GM21423 (cell line): ENCODE measurements around the gene VPS13C.

Experiments used
- ATAC-seq: cut with Tn5 transposase; IDR thresholded peaks from one replicate; pipeline ENCODE4 v1.9.1; 2021; ENCODE audit warnings: mild to moderate bottlenecking, moderate library complexity; ENCODE audit not compliant: unreplicated experiment

VPS13C gene

GRCh38 chr15:61824291-61824690 lies 236.0 kb downstream of the VPS13C start:
- no peak for ATAC-seq

- no peak for ATAC-seq
Observed at GRCh38 chr15:61822511-61822910, 237.7 kb downstream of the VPS13C start.

- ATAC-seq, result no peak
Observed at GRCh38 chr15:61820951-61821350, 239.3 kb downstream of the VPS13C start.

- ATAC-seq, result no peak
Observed at GRCh38 chr15:61820212-61820611, 240.0 kb downstream of the VPS13C start.

GRCh38 chr15:61819386-61819785 lies 240.9 kb downstream of the VPS13C start:
- no peak for ATAC-seq

- no peak for ATAC-seq
Observed at GRCh38 chr15:61818801-61819200, 241.4 kb downstream of the VPS13C start.

- no peak for ATAC-seq
Observed at GRCh38 chr15:61816856-61817255, 243.4 kb downstream of the VPS13C start.

GRCh38 chr15:61815356-61816083 lies 244.7 kb downstream of the VPS13C start:
- ATAC-seq, result no peak

GRCh38 chr15:61812476-61812875 lies 247.8 kb downstream of the VPS13C start:
- ATAC-seq, result no peak

GRCh38 chr15:61811952-61812351 lies 248.3 kb downstream of the VPS13C start:
- no peak for ATAC-seq

- ATAC-seq, result no peak
Observed at GRCh38 chr15:61809216-61809615, 251.0 kb downstream of the VPS13C start.

- ATAC-seq, result no peak
Observed at GRCh38 chr15:61807281-61807929, 252.8 kb downstream of the VPS13C start.
